GM12878 (cell line): ENCODE measurements around the gene RUFY3.

ENCODE experiments used
- CBX5 ChIP-seq: sonication (generic); IDR thresholded peaks from 2 replicates; pipeline ENCODE4 v1.6.1; 2016; ENCODE audit warnings: low read depth, moderate library complexity, mild to moderate bottlenecking, inconsistent platforms
- CEBPB ChIP-seq, 2 experiments: fragments of 150-350 bp in 1 of 2; IDR thresholded peaks; 2 replicates each; pipeline ENCODE4 v1.6.1; 2012 to 2014; ENCODE audit warnings: low read depth in 2 of 2, low read length in 2 of 2, borderline replicate concordance in 1 of 2, inconsistent platforms in 1 of 2
- CTCF ChIP-seq, 3 experiments: IDR thresholded peaks in 2 of 3; conservative IDR thresholded peaks in 1 of 3; 2 replicates each; pipeline ENCODE4 v1.5.1; 2011; ENCODE audit warnings: low read depth in 3 of 3, low read length in 3 of 3, mild to moderate bottlenecking in 3 of 3, control low read depth in 2 of 3, moderate library complexity in 2 of 3, inconsistent platforms in 1 of 3, mixed read lengths in 1 of 3; ENCODE audit not compliant: control insufficient read depth in 2 of 3, insufficient read depth in 1 of 3; ENCODE audit errors: extremely low read depth in 1 of 3
- HDGF ChIP-seq: fragments of 450-650 bp; IDR thresholded peaks from 2 replicates; pipeline ENCODE4 v1.6.1; 2016; ENCODE audit warnings: antibody characterized with exemption
- IRF3 ChIP-seq: fragments of 450-650 bp; IDR thresholded peaks from 2 replicates; pipeline ENCODE4 v1.6.1; 2014; ENCODE audit warnings: mild to moderate bottlenecking
- NFIC ChIP-seq: IDR thresholded peaks from 2 replicates; pipeline ENCODE4 v1.6.1; 2012; ENCODE audit warnings: low read depth, mild to moderate bottlenecking, inconsistent platforms, low read length, moderate library complexity
- NRF1 ChIP-seq: conservative IDR thresholded peaks from 2 replicates; pipeline ENCODE4 v1.6.1; 2011; ENCODE audit warnings: mild to moderate bottlenecking, low read depth, low read length, improper control_type of control experiment
- POLR2AphosphoS5 ChIP-seq: IDR thresholded peaks from 2 replicates; pipeline ENCODE4 v1.6.1; 2011; ENCODE audit warnings: mild to moderate bottlenecking, low read length, inconsistent platforms
- REST ChIP-seq: IDR thresholded peaks from 2 replicates; pipeline ENCODE4 v1.6.1; 2012; ENCODE audit warnings: mild to moderate bottlenecking, low read depth, low read length
- ZNF274 ChIP-seq: IDR thresholded peaks from one replicate; pipeline ENCODE4 v1.8.0; 2011; ENCODE audit not compliant: insufficient read length, insufficient read depth

- TF ChIP-seq POLR2AphosphoS5 (no peak), CEBPB (IDR thresholded peaks at IDR 0.05; ENCODE audit: borderline replicate concordance in 1 of 2, low read depth in 2 of 2, low read length in 2 of 2) (no peak), REST (no peak), NRF1 (no peak), CBX5 (no peak), IRF3 (no peak), HDGF (no peak), CTCF (IDR thresholded peaks at IDR 0.05 in 2 of 3, conservative IDR thresholded peaks at IDR 0.05 in 1 of 3; ENCODE audit: control insufficient read depth in 2 of 3, extremely low read depth in 1 of 3, insufficient read depth in 1 of 3, low read depth in 3 of 3, low read length in 3 of 3) (no peak), NFIC (peak; percentile 26; the same call in 1 of the 2 replicates), ZNF274 (no peak)
Measured at GRCh38 chr4:70722199-70722791, 531 bp downstream of the RUFY3 start.
